CD14-positive monocyte (primary cell): ENCODE measurements around the gene SCN10A. TPM values are rescaled to one million over a fixed set of nuclear protein-coding genes. Genes with fewer than 3 reads are reported as not detected.

Experiments used
- DNase-seq, 3 donors: peaks; one replicate each; pipeline ENCODE4 v3.0.0-alpha.2; 2011 to 2022
- H2AFZ ChIP-seq: 2 replicates; pipeline ENCODE4 v1.6.0; 2012; ENCODE audit warnings: mild to moderate bottlenecking, low read depth, low read length, inconsistent platforms; ENCODE audit not compliant: insufficient read depth, poor library complexity, severe bottlenecking
- H3K27ac ChIP-seq, 2 donors: 1 replicate in 1 of 2; 2 replicates in 1 of 2; pipeline ENCODE4 v1.5.1; 2012 to 2013; ENCODE audit warnings: low read length in 2 of 2, control low read depth in 1 of 2, inconsistent platforms in 1 of 2, low read depth in 1 of 2, mild to moderate bottlenecking in 1 of 2
- H3K27me3 ChIP-seq, 2 donors: one replicate each; pipeline versions ENCODE4 v1.6.0 to v1.6.1; 2011 to 2013; ENCODE audit warnings: low read length in 2 of 2; ENCODE audit not compliant: control insufficient read depth in 2 of 2, insufficient read depth in 2 of 2
- H3K36me3 ChIP-seq, 2 donors: replicated peaks in 1 of 2; 1 replicate in 1 of 2; 2 replicates in 1 of 2; pipeline versions ENCODE4 v1.5.1 to v1.6.1; 2012 to 2013; ENCODE audit warnings: low read length in 2 of 2, control low read depth in 1 of 2, inconsistent platforms in 1 of 2, mild to moderate bottlenecking in 1 of 2; ENCODE audit not compliant: insufficient read depth in 2 of 2, control insufficient read depth in 1 of 2
- H3K4me1 ChIP-seq, 2 donors: 1 replicate in 1 of 2; 2 replicates in 1 of 2; pipeline versions ENCODE4 v1.5.1 to v1.6.1; 2012 to 2013; ENCODE audit warnings: low read length in 2 of 2, control low read depth in 1 of 2, inconsistent platforms in 1 of 2, mild to moderate bottlenecking in 1 of 2, moderate library complexity in 1 of 2; ENCODE audit not compliant: insufficient read depth in 2 of 2, control insufficient read depth in 1 of 2
- H3K4me2 ChIP-seq: replicated peaks from 2 replicates; pipeline ENCODE3; 2012; ENCODE audit warnings: low read length, moderate library complexity, mild to moderate bottlenecking; ENCODE audit not compliant: poor library complexity, severe bottlenecking; ENCODE audit errors: extremely low read depth
- H3K4me3 ChIP-seq, 3 experiments: fragments of 200-600 bp in 1 of 3; sonication (generic) in 1 of 3; replicated peaks in 1 of 3; 1 replicate in 2 of 3; 2 replicates in 1 of 3; pipeline ENCODE4 v1.5.1; 2011 to 2013; ENCODE audit warnings: low read length in 3 of 3, mild to moderate bottlenecking in 3 of 3, control low read depth in 2 of 3, low read depth in 2 of 3, inconsistent platforms in 1 of 3, moderate library complexity in 1 of 3
- H3K79me2 ChIP-seq: 2 replicates; pipeline ENCODE4 v1.6.0; 2012; ENCODE audit warnings: mild to moderate bottlenecking, control low read depth, inconsistent platforms, low read length, moderate library complexity; ENCODE audit not compliant: insufficient read depth
- H3K9ac ChIP-seq: 2 replicates; pipeline ENCODE4 v1.6.0; 2017; ENCODE audit warnings: low read length, mild to moderate bottlenecking; ENCODE audit not compliant: insufficient read depth, poor library complexity, severe bottlenecking
- H3K9me3 ChIP-seq, 2 donors: replicated peaks in 1 of 2; 1 replicate in 1 of 2; 2 replicates in 1 of 2; pipeline versions ENCODE4 v1.5.1 to v1.6.1; 2012 to 2013; ENCODE audit warnings: low read length in 2 of 2, control low read depth in 1 of 2; ENCODE audit not compliant: control insufficient read depth in 1 of 2, insufficient read depth in 1 of 2
- H4K20me1 ChIP-seq: 2 replicates; pipeline ENCODE4 v1.6.0; 2012; ENCODE audit warnings: mild to moderate bottlenecking, low read length, control low read depth, moderate library complexity; ENCODE audit not compliant: insufficient read depth
- H3K27ac Mint-ChIP-seq, 7 donors: one replicate each; pipeline ENCODE4 v1.8.0; 2020; ENCODE audit warnings: mild to moderate bottlenecking in 7 of 7, mixed read lengths in 7 of 7, moderate library complexity in 6 of 7, inconsistent platforms in 2 of 7
- H3K27me3 Mint-ChIP-seq, 3 donors: one replicate each; pipeline ENCODE4 v1.8.0; 2021 to 2022; ENCODE audit warnings: low read depth in 3 of 3, mild to moderate bottlenecking in 3 of 3, mixed read lengths in 3 of 3, moderate library complexity in 3 of 3, inconsistent platforms in 1 of 3
- H3K36me3 Mint-ChIP-seq, 2 donors: one replicate each; pipeline ENCODE4 v1.8.0; 2020; ENCODE audit warnings: mixed read lengths in 2 of 2, inconsistent platforms in 1 of 2, mild to moderate bottlenecking in 1 of 2
- H3K4me1 Mint-ChIP-seq: one replicate; pipeline ENCODE4 v1.8.0; 2020; ENCODE audit warnings: mild to moderate bottlenecking, mixed read lengths
- H3K4me3 Mint-ChIP-seq, 2 donors: one replicate each; pipeline ENCODE4 v1.8.0; 2020; ENCODE audit warnings: mild to moderate bottlenecking in 2 of 2, mixed read lengths in 2 of 2, moderate library complexity in 1 of 2
- H3K9me3 Mint-ChIP-seq, 7 donors: one replicate each; pipeline ENCODE4 v1.8.0; 2020 to 2022; ENCODE audit warnings: mixed read lengths in 7 of 7, mild to moderate bottlenecking in 6 of 7, moderate library complexity in 6 of 7, inconsistent platforms in 2 of 7
- CTCF ChIP-seq: fragments of 200-600 bp; IDR thresholded peaks from one replicate; pipeline ENCODE4 v1.8.0; 2022; ENCODE audit warnings: antibody characterized with exemption, mild to moderate bottlenecking
- WGBS: methylation state at CpG from one replicate; pipeline ENCODE4 v1.1.5; 2013; ENCODE audit warnings: missing lambda C conversion rate; ENCODE audit not compliant: insufficient coverage; 5-methylcytosine and 5-hydroxymethylcytosine counted together
- intact Hi-C, 2 donors: fragments of 100-400 bp; cut with micrococcal nuclease; formaldehyde crosslinking; loops; one replicate each; pipeline versions ENCODE4 v1.15.0 to v1.15.1; 2023
- polyA plus RNA-seq, 3 donors: library from polyadenylated mRNA; depleted of rRNA in 1 of 3; unstranded in 2 of 3; stranded (reverse) in 1 of 3; fragments of 300-500 nt in 2 of 3; fragments of >200 nt in 1 of 3; fragmentation: Illumina TruSeq in 2 of 3; gene quantifications; 1 replicate in 2 of 3; 2 replicates in 1 of 3; pipeline ENCODE4 v1.2.3, GENCODE V29; 2012 to 2021

SCN10A gene
- polyA plus RNA-seq, 3 donors: not detected

- H3K27me3 ChIP-seq: no peaks in the 10 kb centered on the region
Observed at GRCh38 chr3:38834717-38835116, 18.7 kb upstream of the SCN10A start.

GRCh38 chr3:38834110-38834509, 18.1 kb upstream of the SCN10A start:
- no peak for TF ChIP-seq CTCF
- Mint-ChIP-seq H3K4me1 (peaks cover 11% of the 10 kb centered on the region), H3K9me3 (no peaks in the 10 kb centered on the region), H3K4me3 (peak overlapping the region in 1 of 2 donors; percentile 67), H3K27ac (peak overlapping the region in 3 of 7 donors; percentile 28 to 56 (median 51)), H3K27me3 (peaks cover 0 to 2% (median 2%) of the 10 kb centered on the region in 3 donors), H3K36me3 (peaks cover 0 to 3% of the 10 kb centered on the region in 2 donors)
- intact Hi-C loops: no loop called here
- Histone ChIP-seq H3K36me3 (no peaks in the 10 kb centered on the region), H3K79me2 (no peaks in the 10 kb centered on the region), H3K9ac (no peak overlapping the region), H4K20me1 (no peaks in the 10 kb centered on the region), H3K9me3 (no peaks in the 10 kb centered on the region), H2AFZ (peak overlapping the region; percentile 55), H3K27ac (no peak overlapping the region), H3K4me2 (peak overlapping the region; percentile 55), H3K4me3 (no peak overlapping the region), H3K4me1 (peaks cover 10 to 11% of the 10 kb centered on the region in 2 donors), H3K27me3 (no peaks in the 10 kb centered on the region)
- 0% methylated on average over 7 of the region's 8 CpGs for WGBS
- peak; percentile 21 to 38 (median 35) for DNase-seq

More at GRCh38 chr3:38834717-38835116, 18.7 kb upstream of the SCN10A start:
- H3K79me2 ChIP-seq: no peaks in the 10 kb centered on the region
- no peak overlapping the region for H3K4me2 ChIP-seq
- no peak overlapping the region for H2AFZ ChIP-seq
- H3K9me3 ChIP-seq: no peaks in the 10 kb centered on the region
- no peaks in the 10 kb centered on the region for H3K36me3 ChIP-seq
- no peak overlapping the region for H3K4me3 ChIP-seq
- peaks cover 11% of the 10 kb centered on the region for H3K4me1 Mint-ChIP-seq
- H3K4me3 Mint-ChIP-seq: no peak overlapping the region
- peak overlapping the region in 1 of 7 donors; percentile 56 for H3K27ac Mint-ChIP-seq
- TF ChIP-seq CTCF: no peak
- no peak overlapping the region for H3K9ac ChIP-seq
- no peaks in the 10 kb centered on the region for H4K20me1 ChIP-seq
- intact Hi-C loops: no loop called here
- no peak for DNase-seq
- H3K4me1 ChIP-seq: peaks cover 10 to 11% of the 10 kb centered on the region in 2 donors
- H3K36me3 Mint-ChIP-seq: peaks cover 0 to 3% of the 10 kb centered on the region in 2 donors
- peaks cover under 1 to 2% (median 2%) of the 10 kb centered on the region in 3 donors for H3K27me3 Mint-ChIP-seq
- no peaks in the 10 kb centered on the region for H3K9me3 Mint-ChIP-seq
- H3K27ac ChIP-seq: no peak overlapping the region
